ENCODE measurements around the gene NABP2. TPM values are rescaled to one million over a fixed set of nuclear protein-coding genes. Genes with fewer than 3 reads are reported as not detected.

The NABP2 gene
- total RNA-seq, 2 experiments from 2014 or later, result 69.1 to 76.0 TPM

- CTCF ChIA-PET, result interaction anchor here (0.6 kb wide), 1 partner anchor 130 kb away, joined by 3 read pairs; no protein-coding TSS in a partner anchor
- H3K27ac Mint-ChIP-seq, result no peak overlapping the region
- H3K27me3 Mint-ChIP-seq, result no peaks in the 10 kb centered on the region
- ATAC-seq (no peak), DNase-seq (no peak)
- intact Hi-C loops (cut with DNase I, micrococcal nuclease), result no loop called here
- H3K36me3 Mint-ChIP-seq (ENCODE audit: low read depth), result peaks cover 22% of the 10 kb centered on the region
- no peaks in the 10 kb centered on the region for H3K4me1 Mint-ChIP-seq
- no peaks in the 10 kb centered on the region for H3K9me3 Mint-ChIP-seq (ENCODE audit: low read depth)
- H3K4me3 Mint-ChIP-seq, result no peak overlapping the region
- POLR2A ChIA-PET, result interaction anchor here (0.6 kb wide), 1 partner anchor 24 kb away, joined by 3 read pairs; the partner anchor contains the start of gene COQ10A
Observed at GRCh38 chr12:56242986-56243385, 18.8 kb downstream of the NABP2 start.

GRCh38 chr12:56243731-56244181 is 19.6 kb downstream of the NABP2 start:
- H3K36me3 Mint-ChIP-seq (ENCODE audit: low read depth), result peaks cover 22% of the 10 kb centered on the region
- H3K4me3 Mint-ChIP-seq, result no peak overlapping the region
- intact Hi-C loops (cut with DNase I, micrococcal nuclease), result no loop called here
- no peaks in the 10 kb centered on the region for H3K4me1 Mint-ChIP-seq
- ATAC-seq (no peak), DNase-seq (no peak)
- ChIA-PET CTCF (no interaction called here), POLR2A (no interaction called here)
- no peaks in the 10 kb centered on the region for H3K27me3 Mint-ChIP-seq
- no peaks in the 10 kb centered on the region for H3K9me3 Mint-ChIP-seq (ENCODE audit: low read depth)
- peak overlapping the region; percentile 55 for H3K27ac Mint-ChIP-seq

GRCh38 chr12:56244494-56244893 is 20.4 kb downstream of the NABP2 start:
- POLR2A ChIA-PET, result no interaction called here
- H3K27ac Mint-ChIP-seq, result no peak overlapping the region
- DNase-seq (no peak), ATAC-seq (no peak)
- intact Hi-C loops (cut with DNase I, micrococcal nuclease), result no loop called here
- H3K9me3 Mint-ChIP-seq (ENCODE audit: low read depth), result no peaks in the 10 kb centered on the region
- CTCF ChIA-PET, result interaction anchor here (0.7 kb wide), 1 partner anchor 232 kb away, joined by 3 read pairs; no protein-coding TSS in a partner anchor
- H3K4me1 Mint-ChIP-seq, result no peaks in the 10 kb centered on the region
- no peak overlapping the region for H3K4me3 Mint-ChIP-seq
- no peaks in the 10 kb centered on the region for H3K27me3 Mint-ChIP-seq
- peaks cover 25% of the 10 kb centered on the region for H3K36me3 Mint-ChIP-seq (ENCODE audit: low read depth)

GRCh38 chr12:56247923-56248322 is 23.8 kb downstream of the NABP2 start:
- ATAC-seq, result no peak
- ChIA-PET CTCF (interaction anchor here (0.6 to 1.3 kb wide), 4 partner anchors 9 to 215 kb away, joined by 3 read pairs; partner anchors contain the start of gene ANKRD52), POLR2A (no interaction called here)
- intact Hi-C loops (cut with DNase I, micrococcal nuclease), result no loop called here
- no peaks in the 10 kb centered on the region for H3K4me1 Mint-ChIP-seq
- H3K4me3 Mint-ChIP-seq, result no peak overlapping the region
- H3K36me3 Mint-ChIP-seq (ENCODE audit: low read depth), result peaks cover 33% of the 10 kb centered on the region
- H3K9me3 Mint-ChIP-seq (ENCODE audit: low read depth), result no peaks in the 10 kb centered on the region
- no peak for DNase-seq
- no peak overlapping the region for H3K27ac Mint-ChIP-seq
- no peaks in the 10 kb centered on the region for H3K27me3 Mint-ChIP-seq

GRCh38 chr12:56248711-56249110 is 24.6 kb downstream of the NABP2 start:
- H3K27ac Mint-ChIP-seq, result no peak overlapping the region
- no peaks in the 10 kb centered on the region for H3K9me3 Mint-ChIP-seq (ENCODE audit: low read depth)
- no peak for DNase-seq
- POLR2A ChIA-PET, result no interaction called here
- intact Hi-C loops (cut with DNase I, micrococcal nuclease), result no loop called here
- no peak for ATAC-seq
- no peaks in the 10 kb centered on the region for H3K4me1 Mint-ChIP-seq
- CTCF ChIA-PET, result interaction anchor here (0.7 to 1.5 kb wide), 4 partner anchors 15 to 215 kb away, joined by 3 to 5 read pairs (median 4); no protein-coding TSS in a partner anchor
- H3K4me3 Mint-ChIP-seq, result no peak overlapping the region
- no peaks in the 10 kb centered on the region for H3K27me3 Mint-ChIP-seq
- peaks cover 35% of the 10 kb centered on the region for H3K36me3 Mint-ChIP-seq (ENCODE audit: low read depth)

- CTCF ChIA-PET, result interaction anchor here (0.8 to 1.4 kb wide), 3 partner anchors 32 to 99 kb away, joined by 3 to 4 read pairs (median 3); partner anchors contain the start of gene SMARCC2
- Mint-ChIP-seq H3K9me3 (ENCODE audit: low read depth) (no peaks in the 10 kb centered on the region), H3K36me3 (ENCODE audit: low read depth) (peaks cover 25% of the 10 kb centered on the region), H3K27me3 (no peaks in the 10 kb centered on the region), H3K27ac (no peak overlapping the region), H3K4me1 (peaks cover 9% of the 10 kb centered on the region), H3K4me3 (no peak overlapping the region)
- ATAC-seq (no peak), DNase-seq (no peak)
- intact Hi-C loops (cut with DNase I, micrococcal nuclease), result loop anchor here in 1 of 2 experiments (10.0 kb wide), 1 partner anchor 508 kb away; the partner anchor contains the start of gene GDF11
- POLR2A ChIA-PET, result interaction anchor here (0.6 kb wide), 1 partner anchor 180 kb away, joined by 3 read pairs; no protein-coding TSS in a partner anchor
Observed at GRCh38 chr12:56252649-56253048, 28.5 kb downstream of the NABP2 start.

- ChIA-PET POLR2A (interaction anchor here (0.6 kb wide), 1 partner anchor 179 kb away, joined by 3 read pairs; no protein-coding TSS in a partner anchor), CTCF (interaction anchor here (0.8 to 1.4 kb wide), 3 partner anchors 33 to 98 kb away, joined by 3 to 4 read pairs (median 3); partner anchors contain the start of gene SMARCC2)
- no peak overlapping the region for H3K27ac Mint-ChIP-seq
- intact Hi-C loops (cut with DNase I, micrococcal nuclease), result loop anchor here in 1 of 2 experiments (10.0 kb wide), 1 partner anchor 508 kb away; the partner anchor contains the start of gene GDF11
- no peak overlapping the region for H3K4me3 Mint-ChIP-seq
- H3K9me3 Mint-ChIP-seq (ENCODE audit: low read depth), result no peaks in the 10 kb centered on the region
- peaks cover 23% of the 10 kb centered on the region for H3K36me3 Mint-ChIP-seq (ENCODE audit: low read depth)
- ATAC-seq (no peak), DNase-seq (no peak)
- H3K4me1 Mint-ChIP-seq, result peaks cover 9% of the 10 kb centered on the region
- H3K27me3 Mint-ChIP-seq, result no peaks in the 10 kb centered on the region
Observed at GRCh38 chr12:56253091-56253490, 28.9 kb downstream of the NABP2 start.

- Mint-ChIP-seq H3K4me1 (peaks cover 16% of the 10 kb centered on the region), H3K36me3 (ENCODE audit: low read depth) (peaks cover 20% of the 10 kb centered on the region), H3K27me3 (no peaks in the 10 kb centered on the region), H3K27ac (no peak overlapping the region), H3K9me3 (ENCODE audit: low read depth) (no peaks in the 10 kb centered on the region), H3K4me3 (no peak overlapping the region)
- ChIA-PET CTCF (interaction anchor here (0.7 to 1.4 kb wide), 3 partner anchors 12 to 259 kb away, joined by 3 to 9 read pairs (median 3); partner anchors contain the start of genes SMARCC2 and SUOX), POLR2A (no interaction called here)
- DNase-seq, result no peak
- intact Hi-C loops (cut with DNase I, micrococcal nuclease), result loop anchor here in 1 of 2 experiments (5.0 to 10.0 kb wide), 2 partner anchors 192 to 511 kb away; partner anchors contain the start of genes GDF11 and TIMELESS
- ATAC-seq, result no peak
Observed at GRCh38 chr12:56255671-56256070, 31.5 kb downstream of the NABP2 start.

GRCh38 chr12:56256326-56256960 is 32.3 kb downstream of the NABP2 start:
- Mint-ChIP-seq H3K36me3 (ENCODE audit: low read depth) (peaks cover 20% of the 10 kb centered on the region), H3K27ac (no peak overlapping the region), H3K4me1 (peaks cover 16% of the 10 kb centered on the region), H3K9me3 (ENCODE audit: low read depth) (no peaks in the 10 kb centered on the region), H3K27me3 (no peaks in the 10 kb centered on the region), H3K4me3 (peak overlapping the region; percentile 83)
- POLR2A ChIA-PET, result interaction anchor here (1.4 kb wide), 1 partner anchor 10 kb away, joined by 3 read pairs; the partner anchor contains the start of gene COQ10A
- ATAC-seq, result no peak
- intact Hi-C loops (cut with DNase I, micrococcal nuclease), result loop anchor here in 1 of 2 experiments (5.0 to 10.0 kb wide), 2 partner anchors 191 to 512 kb away; partner anchors contain the start of genes GDF11 and TIMELESS
- CTCF ChIA-PET, result interaction anchor here (0.6 to 3.2 kb wide), 13 partner anchors 9 to 260 kb away, joined by 3 to 26 read pairs (median 3); partner anchors contain the start of genes COQ10A, IL23A, RNF41 and SMARCC2
- no peak for DNase-seq

GRCh38 chr12:56257071-56257470 is 32.9 kb downstream of the NABP2 start:
- ChIA-PET POLR2A (interaction anchor here (1.4 to 2.1 kb wide), 2 partner anchors 10 to 36 kb away, joined by 3 to 4 read pairs; partner anchors contain the start of genes COQ10A and RNF41), CTCF (interaction anchor here (0.6 to 3.2 kb wide), 14 partner anchors 9 to 205 kb away, joined by 3 to 26 read pairs (median 4); partner anchors contain the start of genes COQ10A, PA2G4, RNF41 and SMARCC2)
- Mint-ChIP-seq H3K9me3 (ENCODE audit: low read depth) (no peaks in the 10 kb centered on the region), H3K27me3 (no peaks in the 10 kb centered on the region), H3K27ac (no peak overlapping the region), H3K4me1 (peaks cover 16% of the 10 kb centered on the region), H3K36me3 (ENCODE audit: low read depth) (peaks cover 18% of the 10 kb centered on the region), H3K4me3 (peak overlapping the region; percentile 83)
- DNase-seq (no peak), ATAC-seq (no peak)
- intact Hi-C loops (cut with DNase I, micrococcal nuclease), result loop anchor here in 1 of 2 experiments (5.0 to 10.0 kb wide), 2 partner anchors 190 to 512 kb away; partner anchors contain the start of genes GDF11 and TIMELESS
